Loucy (cell line): ENCODE data around the gene REM1.
A peak's percentile ranks its signal among the peaks of the same experiment; 100 is the strongest.

ENCODE experiments used
- CTCF ChIP-seq: fragments of 200-600 bp; sonication (generic); conservative IDR thresholded peaks from 2 replicates; pipeline ENCODE4 v1.5.1; 2014; ENCODE audit warnings: mild to moderate bottlenecking, antibody characterized with exemption, low read length
- EZH2phosphoT487 ChIP-seq: fragments of 200-600 bp; IDR thresholded peaks from 2 replicates; pipeline ENCODE4 v1.6.1; 2018; ENCODE audit warnings: antibody characterized with exemption, mild to moderate bottlenecking, moderate library complexity, borderline replicate concordance

DNA sequence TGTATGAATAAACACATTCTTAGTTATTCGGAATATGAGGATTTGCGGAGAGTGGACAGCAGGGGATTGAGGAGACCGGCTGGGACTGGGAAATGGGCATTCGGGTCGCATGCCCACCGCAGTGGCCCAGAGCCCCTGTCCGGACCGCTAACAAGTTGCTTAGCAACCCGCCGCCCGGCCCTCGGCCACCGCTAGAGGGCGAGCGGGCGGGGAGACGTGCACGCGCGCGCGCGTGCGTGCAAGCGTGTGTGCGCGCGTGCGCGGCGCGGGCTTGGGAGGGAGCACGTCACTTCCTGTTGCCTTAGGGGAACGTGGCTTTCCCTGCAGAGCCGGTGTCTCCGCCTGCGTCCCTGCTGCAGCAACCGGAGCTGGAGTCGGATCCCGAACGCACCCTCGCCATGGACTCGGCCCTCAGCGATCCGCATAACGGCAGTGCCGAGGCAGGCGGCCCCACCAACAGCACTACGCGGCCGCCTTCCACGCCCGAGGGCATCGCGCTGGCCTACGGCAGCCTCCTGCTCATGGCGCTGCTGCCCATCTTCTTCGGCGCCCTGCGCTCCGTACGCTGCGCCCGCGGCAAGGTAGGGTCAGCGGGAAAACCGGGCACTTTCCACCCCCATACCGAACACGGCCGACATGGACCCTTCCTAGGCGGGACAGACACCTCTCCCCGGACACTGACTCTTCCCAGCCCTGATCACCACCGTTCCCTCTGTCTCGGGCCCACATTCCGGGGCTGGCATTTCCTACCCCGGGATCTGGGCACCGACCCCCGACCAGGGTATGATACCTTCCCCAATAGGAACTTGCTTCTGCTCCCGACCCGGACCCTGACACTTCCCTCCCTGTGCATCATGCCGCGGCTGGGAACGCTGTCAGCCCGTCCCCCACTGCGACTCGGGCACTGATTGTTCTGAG is 39.3 kb downstream of the REM1 start, which contains the start of gene HM13:
- TF ChIP-seq CTCF (peak; percentile 79), EZH2phosphoT487 (no peak)
